ENCODE results near the gene CAMK4.

The CAMK4 gene

GRCh38 chr5:111422747-111423720 is 198.8 kb downstream of the CAMK4 start:
- DNase-seq (ENCODE audit: low read depth in 3 of 3): no peak

DNA sequence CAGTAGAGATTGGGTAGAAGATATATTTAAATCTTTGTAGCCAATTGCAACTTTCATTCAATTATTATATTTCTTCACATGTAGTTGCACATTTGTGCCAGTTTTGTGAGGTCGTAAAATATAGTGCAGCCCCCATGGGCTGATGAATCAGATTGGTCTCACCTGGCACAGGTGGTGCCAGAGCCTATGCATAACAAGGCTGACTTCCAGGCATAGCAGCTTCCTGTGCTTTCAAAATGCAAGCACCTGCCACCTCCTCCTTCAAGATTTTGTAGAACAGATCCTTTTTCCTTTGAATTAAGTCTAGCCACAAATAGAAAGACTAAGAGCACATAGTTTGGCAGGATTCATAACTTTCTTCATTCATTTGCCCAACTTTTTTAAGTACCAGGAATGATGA is 201.0 kb downstream of the CAMK4 start:
- DNase-seq (ENCODE audit: low read depth in 3 of 3): no peak

DNA sequence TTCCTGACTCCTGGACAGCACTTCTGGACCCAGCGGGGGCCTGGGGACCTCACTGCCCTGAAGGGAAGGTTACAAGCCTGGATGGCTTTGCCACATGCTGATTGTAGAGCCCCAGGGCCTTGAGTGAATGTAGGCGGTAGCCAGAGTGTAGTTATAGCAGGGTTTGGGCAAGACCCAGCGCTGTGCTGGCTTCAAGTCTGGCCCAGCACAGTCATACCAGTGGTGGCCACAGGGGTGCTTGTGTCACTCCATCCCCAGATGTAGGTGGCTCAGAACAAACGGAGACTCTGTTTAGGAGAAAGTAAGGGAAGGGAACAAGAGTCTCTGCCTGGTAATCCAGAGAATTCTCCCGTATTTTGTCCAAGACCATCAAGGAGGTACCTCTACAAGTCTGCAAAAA is 203.6 kb downstream of the CAMK4 start:
- DNase-seq (ENCODE audit: low read depth in 3 of 3): no peak

GRCh38 chr5:111432883-111433536 is 208.8 kb downstream of the CAMK4 start:
- DNase-seq (ENCODE audit: low read depth in 3 of 3): no peak

DNA sequence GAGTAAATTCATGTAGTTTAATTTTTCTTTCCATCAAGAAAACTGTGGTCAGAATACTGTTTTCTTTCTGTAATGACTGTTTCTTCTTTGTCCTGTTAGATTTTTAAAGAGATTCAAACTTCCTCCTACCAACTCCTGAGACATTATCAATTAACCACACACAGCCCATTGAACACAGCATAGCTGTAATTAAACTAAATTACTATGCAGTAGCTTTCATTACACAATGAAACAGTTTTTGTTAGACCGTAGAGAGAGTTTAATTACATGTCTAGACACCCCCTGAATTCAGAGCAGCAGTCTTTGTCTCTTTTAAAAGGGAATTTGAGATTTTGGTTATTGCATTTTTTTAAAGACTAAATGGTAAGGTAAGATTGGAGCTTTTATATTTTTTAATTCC is 210.6 kb downstream of the CAMK4 start:
- DNase-seq (ENCODE audit: low read depth in 3 of 3): no peak

DNA sequence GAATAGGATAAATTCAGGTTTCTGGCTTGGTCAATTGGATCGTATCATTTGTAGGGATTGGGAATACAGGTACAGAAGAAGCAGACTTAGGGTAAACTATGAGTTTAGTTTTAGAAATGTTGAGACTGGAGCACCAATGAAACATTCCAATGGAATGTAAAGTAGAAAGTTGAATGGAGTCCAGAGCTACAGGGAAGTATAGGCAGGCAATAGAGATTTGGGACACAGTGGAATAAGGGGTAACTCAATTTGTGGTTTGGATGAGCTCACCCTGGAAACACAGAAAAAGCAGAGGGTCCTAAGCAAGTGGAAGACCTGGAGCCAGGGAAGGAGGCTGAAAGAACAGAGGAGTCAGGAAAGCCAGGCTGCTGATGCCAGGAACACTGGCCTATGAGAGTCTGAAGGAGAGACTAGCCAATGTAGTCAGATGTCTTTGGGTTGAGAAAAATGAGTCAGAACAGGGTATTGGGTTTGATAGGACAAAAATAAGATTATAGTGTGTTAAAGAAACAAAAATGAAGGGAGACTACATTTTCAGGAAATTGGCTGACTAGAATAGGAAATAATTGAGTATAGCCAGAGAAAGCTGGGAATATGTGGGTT is 215.4 kb downstream of the CAMK4 start:
- no peak for DNase-seq (ENCODE audit: low read depth in 3 of 3)

GRCh38 chr5:111447099-111447498 is 222.9 kb downstream of the CAMK4 start:
- DNase-seq (ENCODE audit: low read depth in 3 of 3): no peak

DNA sequence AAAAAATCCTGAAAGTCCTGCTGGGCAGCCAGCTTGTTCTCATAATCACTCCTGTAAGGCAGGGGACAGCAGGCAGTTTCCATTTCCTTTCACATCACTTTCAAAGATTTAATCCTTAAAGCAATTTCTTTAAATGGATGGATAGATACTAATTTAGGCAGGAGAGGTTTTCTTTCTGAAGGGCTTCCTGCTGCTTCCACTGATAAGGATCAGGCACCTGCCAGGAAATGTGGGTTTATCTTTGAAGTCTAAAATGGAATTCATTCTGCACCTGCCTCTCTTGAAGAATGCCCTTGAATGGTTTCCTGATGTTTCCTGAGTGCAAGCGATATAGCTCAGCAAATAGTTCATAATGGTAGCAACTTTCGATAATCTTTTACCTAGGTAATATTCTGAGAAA is 223.6 kb downstream of the CAMK4 start:
- DNase-seq (ENCODE audit: low read depth in 3 of 3): no peak

- DNase-seq (ENCODE audit: low read depth in 3 of 3): no peak
Measured at GRCh38 chr5:111453295-111453694, 229.1 kb downstream of the CAMK4 start.

DNA sequence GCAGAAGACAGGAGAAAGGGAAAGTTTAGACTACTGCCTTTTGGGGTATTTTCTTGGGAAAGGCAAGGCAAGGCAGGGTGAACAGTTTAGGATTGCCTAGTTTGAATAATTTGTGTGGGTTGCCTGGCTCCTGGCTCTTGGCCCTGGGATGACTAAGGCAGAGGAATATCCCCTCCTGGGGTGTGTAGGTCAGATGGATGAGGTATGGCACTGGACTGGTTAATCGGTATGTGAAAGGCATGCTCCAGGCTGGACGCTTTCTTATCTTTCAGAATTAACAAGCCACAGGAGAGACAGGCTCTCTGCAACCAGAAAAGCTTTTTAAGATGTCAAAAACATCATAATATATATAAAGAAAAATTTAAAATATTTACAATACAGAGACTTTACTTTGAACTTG is 229.6 kb downstream of the CAMK4 start:
- DNase-seq (ENCODE audit: low read depth in 3 of 3): no peak

GRCh38 chr5:111454198-111454622 is 230.0 kb downstream of the CAMK4 start:
- no peak for DNase-seq (ENCODE audit: low read depth in 3 of 3)

- DNase-seq (ENCODE audit: low read depth in 3 of 3): no peak
Measured at GRCh38 chr5:111454776-111455175, 230.6 kb downstream of the CAMK4 start.

- DNase-seq (ENCODE audit: low read depth in 3 of 3): no peak
Measured at GRCh38 chr5:111461255-111461671, 237.1 kb downstream of the CAMK4 start.

- DNase-seq (ENCODE audit: low read depth in 3 of 3): no peak
Measured at GRCh38 chr5:111461934-111462333, 237.8 kb downstream of the CAMK4 start.

- DNase-seq (ENCODE audit: low read depth in 3 of 3): no peak
Measured at GRCh38 chr5:111463311-111463710, 239.1 kb downstream of the CAMK4 start.

DNA sequence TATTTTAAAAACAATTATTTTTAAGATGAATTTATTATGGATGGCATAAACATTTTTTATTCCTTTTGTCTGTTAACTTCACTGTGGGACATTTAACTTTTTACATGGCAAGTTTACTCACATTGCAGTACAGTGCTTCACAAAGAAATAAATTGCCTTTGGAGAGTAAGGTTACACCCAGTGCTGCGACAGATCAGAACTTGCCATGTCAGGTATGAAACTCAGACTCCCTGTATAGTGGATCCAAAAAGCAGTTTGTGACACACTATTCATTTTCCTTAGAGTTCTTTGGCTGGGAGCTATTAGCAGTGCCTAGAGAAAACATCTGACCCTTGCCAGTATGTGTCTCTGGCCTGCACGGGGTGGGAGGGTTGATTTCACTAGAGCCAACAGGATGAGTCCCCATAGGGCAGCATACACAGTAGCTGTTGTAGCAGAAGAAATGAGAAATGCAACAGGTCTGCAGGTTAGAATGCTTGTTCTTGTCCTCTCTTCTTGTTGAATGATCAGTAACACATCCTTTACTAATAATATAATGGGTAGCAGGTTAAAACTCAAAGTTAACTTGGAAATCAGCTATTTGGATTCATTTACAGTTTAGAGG is 245.2 kb downstream of the CAMK4 start:
- DNase-seq (ENCODE audit: low read depth in 3 of 3): no peak

DNA sequence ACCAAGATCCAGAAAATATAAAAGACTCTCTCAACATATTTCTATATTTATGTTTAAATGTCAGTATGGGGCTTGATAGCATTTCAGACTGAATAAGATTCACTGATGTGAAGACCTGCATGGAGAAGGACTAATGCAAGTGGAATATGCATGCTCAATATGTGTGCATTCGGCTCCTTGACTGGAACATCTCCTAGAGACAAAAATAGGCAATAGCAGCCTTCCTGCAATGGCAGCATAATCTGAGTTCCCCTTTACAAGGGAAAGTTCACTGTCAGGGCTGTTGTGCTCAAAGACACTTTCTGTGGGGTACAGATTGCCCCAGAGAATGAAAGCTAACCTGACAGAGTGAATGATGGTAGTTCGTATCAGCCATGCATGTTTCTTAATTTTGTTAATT is 245.7 kb downstream of the CAMK4 start:
- DNase-seq (ENCODE audit: low read depth in 3 of 3): no peak

DNA sequence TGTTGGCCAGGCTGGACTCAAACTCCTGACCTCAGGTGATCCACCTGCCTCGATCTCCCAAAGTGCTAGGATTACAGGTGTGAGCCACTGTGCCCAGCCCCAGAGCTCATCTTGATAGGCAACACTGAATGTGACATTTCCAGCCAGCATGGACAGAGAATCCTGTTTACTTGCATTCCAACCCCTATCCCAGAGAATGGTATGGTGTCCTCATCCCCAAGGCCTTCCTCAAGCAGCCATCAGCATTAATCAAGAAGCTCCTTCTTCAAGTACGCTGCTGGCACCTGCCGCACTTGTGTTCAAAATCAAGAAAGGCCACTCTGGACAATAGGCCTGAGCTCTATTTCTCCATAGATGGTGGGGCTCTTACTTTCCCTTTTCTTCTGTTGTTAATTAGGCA is 247.9 kb downstream of the CAMK4 start:
- no peak for DNase-seq (ENCODE audit: low read depth in 3 of 3)

GRCh38 chr5:111472579-111472978 is 248.4 kb downstream of the CAMK4 start:
- DNase-seq (ENCODE audit: low read depth in 3 of 3): no peak

- DNase-seq (ENCODE audit: low read depth in 3 of 3): no peak
Measured at GRCh38 chr5:111478266-111478665, 254.1 kb downstream of the CAMK4 start.

GRCh38 chr5:111478898-111479297 is 254.7 kb downstream of the CAMK4 start:
- no peak for DNase-seq (ENCODE audit: low read depth in 3 of 3)

DNA sequence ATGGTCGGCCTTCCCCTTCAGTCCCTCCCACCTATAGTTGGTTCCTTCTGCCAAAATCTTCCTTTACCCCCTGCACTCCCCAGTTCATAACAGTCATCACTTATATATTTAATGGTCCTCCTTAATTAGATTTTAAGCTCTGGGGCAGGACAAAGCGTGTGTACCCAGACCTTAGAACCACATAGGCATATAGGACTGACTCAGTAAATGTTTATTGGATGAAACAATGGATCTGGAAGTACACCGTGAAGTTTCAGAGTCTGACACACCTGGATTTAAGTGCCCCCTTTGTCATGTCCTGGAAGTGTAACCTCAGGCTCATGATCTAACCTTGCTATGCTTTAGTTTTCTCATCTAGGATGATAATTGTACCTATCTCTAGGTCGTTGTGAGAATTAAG is 256.2 kb downstream of the CAMK4 start:
- no peak for DNase-seq (ENCODE audit: low read depth in 3 of 3)
